GM23338 (cell line): ENCODE data around the gene IPO13. TPM values are rescaled to one million over a fixed set of nuclear protein-coding genes. Genes with fewer than 3 reads are reported as not detected.

Source experiments
- ATAC-seq: fragments of 200-7000 bp; cut with Tn5 transposase; 3 replicates; pipeline ENCODE4 v1.9.1; 2020
- DNase-seq: peaks from one replicate; pipeline ENCODE4 v3.0.0-alpha.2; 2015; ENCODE audit warnings: low spot score
- H2AFZ ChIP-seq: fragments of 200-600 bp; sonication (generic); 2 replicates; pipeline ENCODE4 v1.8.0; 2016; ENCODE audit warnings: antibody characterized with exemption, mild to moderate bottlenecking, moderate library complexity
- H3F3A ChIP-seq: fragments of 200-600 bp; sonication (generic); replicated peaks from 2 replicates; pipeline ENCODE4 v1.8.0; 2017; ENCODE audit warnings: antibody characterized with exemption, mixed run types, low read depth
- H3K27ac ChIP-seq: fragments of 200-600 bp; sonication (generic); 2 replicates; pipeline ENCODE4 v1.6.1; 2016; ENCODE audit warnings: low read depth
- H3K27me3 ChIP-seq: fragments of 200-600 bp; sonication (generic); 2 replicates; pipeline ENCODE4 v1.8.0; 2016; ENCODE audit warnings: mild to moderate bottlenecking, mixed run types, moderate library complexity; ENCODE audit not compliant: insufficient read depth
- H3K36me3 ChIP-seq: fragments of 200-600 bp; sonication (generic); 2 replicates; pipeline ENCODE4 v1.8.0; 2016; ENCODE audit warnings: mild to moderate bottlenecking; ENCODE audit not compliant: insufficient read depth
- H3K4me1 ChIP-seq: fragments of 200-600 bp; sonication (generic); 2 replicates; pipeline ENCODE4 v1.8.0; 2016; ENCODE audit warnings: mild to moderate bottlenecking, moderate library complexity; ENCODE audit not compliant: insufficient read depth
- H3K4me2 ChIP-seq: fragments of 200-600 bp; sonication (generic); 2 replicates; pipeline ENCODE4 v1.7.1; 2017; ENCODE audit warnings: mixed run types
- H3K4me3 ChIP-seq: fragments of 200-600 bp; sonication (generic); 2 replicates; pipeline ENCODE4 v1.6.1; 2016; ENCODE audit warnings: mixed run types
- H3K79me2 ChIP-seq: fragments of 200-600 bp; sonication (generic); replicated peaks from 2 replicates; pipeline ENCODE4 v1.8.0; 2017; ENCODE audit warnings: mild to moderate bottlenecking; ENCODE audit not compliant: insufficient read depth
- H3K9me2 ChIP-seq: fragments of 200-600 bp; sonication (generic); 2 replicates; pipeline ENCODE4 v1.8.0; 2017; ENCODE audit not compliant: insufficient read depth
- H4K20me1 ChIP-seq: fragments of 200-600 bp; sonication (generic); replicated peaks from 2 replicates; pipeline ENCODE4 v1.8.0; 2017; ENCODE audit warnings: mild to moderate bottlenecking; ENCODE audit not compliant: insufficient read depth
- H3K27ac Mint-ChIP-seq: 2 replicates; pipeline ENCODE4 v1.8.0; 2020; ENCODE audit warnings: inconsistent platforms, mild to moderate bottlenecking, moderate library complexity, mixed read lengths
- H3K27me3 Mint-ChIP-seq: 3 replicates; pipeline ENCODE4 v1.8.0; 2022; ENCODE audit warnings: low read depth, mild to moderate bottlenecking, moderate library complexity, mixed read lengths, inconsistent platforms; ENCODE audit not compliant: insufficient read depth, poor library complexity
- H3K36me3 Mint-ChIP-seq: 3 replicates; pipeline ENCODE4 v1.8.0; 2021; ENCODE audit warnings: low read depth, mild to moderate bottlenecking, inconsistent platforms, moderate library complexity, mixed read lengths
- H3K4me1 Mint-ChIP-seq: 3 replicates; pipeline ENCODE4 v1.8.0; 2020; ENCODE audit warnings: mild to moderate bottlenecking, inconsistent platforms, mixed read lengths
- H3K4me3 Mint-ChIP-seq: 3 replicates; pipeline ENCODE4 v1.8.0; 2021; ENCODE audit warnings: moderate library complexity, mild to moderate bottlenecking, inconsistent platforms, mixed read lengths
- H3K9me3 Mint-ChIP-seq: 3 replicates; pipeline ENCODE4 v1.8.0; 2020; ENCODE audit warnings: moderate library complexity, mild to moderate bottlenecking, inconsistent platforms, mixed read lengths
- EZH2phosphoT487 ChIP-seq: fragments of 200-600 bp; sonication (generic); IDR thresholded peaks from one replicate; pipeline ENCODE4 v1.8.1; 2018; ENCODE audit warnings: antibody characterized with exemption; ENCODE audit not compliant: unreplicated experiment
- REST ChIP-seq: IDR thresholded peaks from one replicate; pipeline ENCODE4 v1.6.1; 2018; ENCODE audit warnings: antibody characterized with exemption; ENCODE audit not compliant: unreplicated experiment
- STAT1 ChIP-seq: IDR thresholded peaks from one replicate; pipeline ENCODE4 v1.6.1; 2016; ENCODE audit warnings: antibody characterized with exemption; ENCODE audit not compliant: unreplicated experiment
- ZNF331 ChIP-seq: fragments of 250-450 bp; sonication (Bioruptor Pico); IDR thresholded peaks from 2 replicates; pipeline ENCODE4 v1.5.0; 2020; ENCODE audit warnings: low read depth, mild to moderate bottlenecking, moderate library complexity
- polyA plus RNA-seq: library from polyadenylated mRNA; unstranded; fragments of >200 nt; fragmentation: Nextera tagmentation; extraction: Ambion mirVana; gene quantifications from 2 replicates; pipeline ENCODE4 v1.2.1, GENCODE V29; 2016
- total RNA-seq: library from RNA; depleted of rRNA; stranded (reverse); fragments of >200 nt; shearing (Covaris generic); gene quantifications from 2 replicates; pipeline ENCODE4 v1.2.3, GENCODE V29; 2014
- TF ChIP-seq, protein P1 (sequence below): fragments of 250-450 bp; sonication (Bioruptor Pico); IDR thresholded peaks from 2 replicates; pipeline ENCODE4 v1.5.0; 2020; ENCODE audit warnings: mild to moderate bottlenecking, moderate library complexity

Gene IPO13
- total and polyA plus RNA-seq, 2 experiments from 2014 or later = 10.4 to 22.8 TPM

- Mint-ChIP-seq H3K36me3 (peaks cover 4% of the 10 kb centered on the region; the same call in 1 of the 3 replicates), H3K4me3 (peak overlapping the region; percentile 81), H3K9me3 (no peaks in the 10 kb centered on the region), H3K27ac (no peak overlapping the region), H3K27me3 (peaks cover 33% of the 10 kb centered on the region), H3K4me1 (peaks cover 49% of the 10 kb centered on the region)
- DNase-seq (no peak), ATAC-seq (peak; percentile 0)
- peaks cover 25% of the 10 kb centered on the region for H3F3A ChIP-seq
- 0 out of 2 replicates have a peak, but pooled peaks cover 7% of the 10 kb centered on the region for H3K79me2 ChIP-seq
- H3K4me1 ChIP-seq = peaks cover 36% of the 10 kb centered on the region
- peaks cover 10% of the 10 kb centered on the region for H4K20me1 ChIP-seq
- H3K4me3 ChIP-seq = peak overlapping the region; percentile 96
- no peak overlapping the region for H3K27ac ChIP-seq
- peak overlapping the region; percentile 97 for H3K4me2 ChIP-seq
- peak overlapping the region; percentile 96 for H2AFZ ChIP-seq
- TF ChIP-seq STAT1 (no peak), ZNF331 (CRISPR knock-in tag) (no peak), EZH2phosphoT487 (no peak), REST (no peak)
- TF ChIP-seq, protein P1, sequence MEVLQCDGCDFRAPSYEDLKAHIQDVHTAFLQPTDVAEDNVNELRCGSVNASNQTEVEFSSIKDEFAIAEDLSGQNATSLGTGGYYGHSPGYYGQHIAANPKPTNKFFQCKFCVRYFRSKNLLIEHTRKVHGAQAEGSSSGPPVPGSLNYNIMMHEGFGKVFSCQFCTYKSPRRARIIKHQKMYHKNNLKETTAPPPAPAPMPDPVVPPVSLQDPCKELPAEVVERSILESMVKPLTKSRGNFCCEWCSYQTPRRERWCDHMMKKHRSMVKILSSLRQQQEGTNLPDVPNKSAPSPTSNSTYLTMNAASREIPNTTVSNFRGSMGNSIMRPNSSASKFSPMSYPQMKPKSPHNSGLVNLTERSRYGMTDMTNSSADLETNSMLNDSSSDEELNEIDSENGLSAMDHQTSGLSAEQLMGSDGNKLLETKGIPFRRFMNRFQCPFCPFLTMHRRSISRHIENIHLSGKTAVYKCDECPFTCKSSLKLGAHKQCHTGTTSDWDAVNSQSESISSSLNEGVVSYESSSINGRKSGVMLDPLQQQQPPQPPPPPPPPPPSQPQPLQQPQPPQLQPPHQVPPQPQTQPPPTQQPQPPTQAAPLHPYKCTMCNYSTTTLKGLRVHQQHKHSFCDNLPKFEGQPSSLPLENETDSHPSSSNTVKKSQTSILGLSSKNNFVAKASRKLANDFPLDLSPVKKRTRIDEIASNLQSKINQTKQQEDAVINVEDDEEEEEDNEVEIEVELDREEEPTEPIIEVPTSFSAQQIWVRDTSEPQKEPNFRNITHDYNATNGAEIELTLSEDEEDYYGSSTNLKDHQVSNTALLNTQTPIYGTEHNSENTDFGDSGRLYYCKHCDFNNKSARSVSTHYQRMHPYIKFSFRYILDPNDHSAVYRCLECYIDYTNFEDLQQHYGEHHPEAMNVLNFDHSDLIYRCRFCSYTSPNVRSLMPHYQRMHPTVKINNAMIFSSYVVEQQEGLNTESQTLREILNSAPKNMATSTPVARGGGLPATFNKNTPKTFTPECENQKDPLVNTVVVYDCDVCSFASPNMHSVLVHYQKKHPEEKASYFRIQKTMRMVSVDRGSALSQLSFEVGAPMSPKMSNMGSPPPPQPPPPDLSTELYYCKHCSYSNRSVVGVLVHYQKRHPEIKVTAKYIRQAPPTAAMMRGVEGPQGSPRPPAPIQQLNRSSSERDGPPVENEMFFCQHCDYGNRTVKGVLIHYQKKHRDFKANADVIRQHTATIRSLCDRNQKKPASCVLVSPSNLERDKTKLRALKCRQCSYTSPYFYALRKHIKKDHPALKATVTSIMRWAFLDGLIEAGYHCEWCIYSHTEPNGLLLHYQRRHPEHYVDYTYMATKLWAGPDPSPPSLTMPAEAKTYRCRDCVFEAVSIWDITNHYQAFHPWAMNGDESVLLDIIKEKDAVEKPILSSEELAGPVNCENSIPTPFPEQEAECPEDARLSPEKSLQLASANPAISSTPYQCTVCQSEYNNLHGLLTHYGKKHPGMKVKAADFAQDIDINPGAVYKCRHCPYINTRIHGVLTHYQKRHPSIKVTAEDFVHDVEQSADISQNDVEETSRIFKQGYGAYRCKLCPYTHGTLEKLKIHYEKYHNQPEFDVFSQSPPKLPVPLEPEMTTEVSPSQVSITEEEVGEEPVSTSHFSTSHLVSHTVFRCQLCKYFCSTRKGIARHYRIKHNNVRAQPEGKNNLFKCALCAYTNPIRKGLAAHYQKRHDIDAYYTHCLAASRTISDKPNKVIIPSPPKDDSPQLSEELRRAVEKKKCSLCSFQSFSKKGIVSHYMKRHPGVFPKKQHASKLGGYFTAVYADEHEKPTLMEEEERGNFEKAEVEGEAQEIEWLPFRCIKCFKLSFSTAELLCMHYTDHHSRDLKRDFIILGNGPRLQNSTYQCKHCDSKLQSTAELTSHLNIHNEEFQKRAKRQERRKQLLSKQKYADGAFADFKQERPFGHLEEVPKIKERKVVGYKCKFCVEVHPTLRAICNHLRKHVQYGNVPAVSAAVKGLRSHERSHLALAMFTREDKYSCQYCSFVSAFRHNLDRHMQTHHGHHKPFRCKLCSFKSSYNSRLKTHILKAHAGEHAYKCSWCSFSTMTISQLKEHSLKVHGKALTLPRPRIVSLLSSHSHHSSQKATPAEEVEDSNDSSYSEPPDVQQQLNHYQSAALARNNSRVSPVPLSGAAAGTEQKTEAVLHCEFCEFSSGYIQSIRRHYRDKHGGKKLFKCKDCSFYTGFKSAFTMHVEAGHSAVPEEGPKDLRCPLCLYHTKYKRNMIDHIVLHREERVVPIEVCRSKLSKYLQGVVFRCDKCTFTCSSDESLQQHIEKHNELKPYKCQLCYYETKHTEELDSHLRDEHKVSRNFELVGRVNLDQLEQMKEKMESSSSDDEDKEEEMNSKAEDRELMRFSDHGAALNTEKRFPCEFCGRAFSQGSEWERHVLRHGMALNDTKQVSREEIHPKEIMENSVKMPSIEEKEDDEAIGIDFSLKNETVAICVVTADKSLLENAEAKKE = no peak
- H3K27me3 ChIP-seq = peaks cover 8% of the 10 kb centered on the region
- H3K36me3 ChIP-seq = no peaks in the 10 kb centered on the region
- H3K9me2 ChIP-seq = no peaks in the 10 kb centered on the region
Observed at GRCh38 chr1:43932786-43933385, 13.9 kb upstream of the IPO13 start.
